RWPE1 (cell line): Measurements from ENCODE around the gene CYFIP2.

Source experiments
- CTCF ChIA-PET: fragments of 350-600 bp; sonication (Branson Sonifier 250); formaldehyde crosslinking; extraction: SDS; loops from one replicate; lab custom pipeline; 2021; lab: Yijun Ruan, JAX
- POLR2A ChIA-PET: fragments of 400-600 bp; formaldehyde crosslinking; extraction: SDS; loops from one replicate; lab custom pipeline; 2020; ENCODE audit warnings: antibody characterized with exemption; ENCODE audit not compliant: low non-redundant PET; lab: Yijun Ruan, JAX
- DNase-seq: peaks from one replicate; pipeline ENCODE4 v3.0.0; 2012; ENCODE audit warnings: low spot score
- H3K27ac ChIP-seq: fragments of 450-650 bp; 2 replicates; pipeline ENCODE4 v1.5.1; 2017
- TF ChIP-seq, protein P1 (sequence below): fragments of 450-650 bp; conservative IDR thresholded peaks from 2 replicates; pipeline ENCODE4 v1.5.1; 2017; ENCODE audit warnings: low read depth, mild to moderate bottlenecking

CYFIP2 gene

DNA sequence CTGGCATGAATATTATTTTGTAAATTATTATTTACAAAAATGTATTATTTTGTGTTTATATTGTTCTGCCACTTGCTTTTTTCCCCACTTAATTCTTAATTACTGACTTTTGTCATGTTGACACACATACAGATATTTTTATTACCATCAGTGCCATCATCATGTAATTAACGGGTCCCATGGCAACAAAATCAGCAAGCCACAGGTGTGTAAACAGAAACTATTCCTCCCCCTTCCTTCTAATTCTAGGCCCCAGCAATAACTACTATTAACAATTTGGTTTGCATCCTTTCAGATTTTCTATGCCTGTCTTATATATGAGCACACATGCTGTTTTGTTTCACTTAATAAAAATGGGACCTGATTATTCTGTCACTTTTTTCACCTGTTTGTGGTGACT lies 29.3 kb downstream of the CYFIP2 start:
- TF ChIP-seq, protein P1, sequence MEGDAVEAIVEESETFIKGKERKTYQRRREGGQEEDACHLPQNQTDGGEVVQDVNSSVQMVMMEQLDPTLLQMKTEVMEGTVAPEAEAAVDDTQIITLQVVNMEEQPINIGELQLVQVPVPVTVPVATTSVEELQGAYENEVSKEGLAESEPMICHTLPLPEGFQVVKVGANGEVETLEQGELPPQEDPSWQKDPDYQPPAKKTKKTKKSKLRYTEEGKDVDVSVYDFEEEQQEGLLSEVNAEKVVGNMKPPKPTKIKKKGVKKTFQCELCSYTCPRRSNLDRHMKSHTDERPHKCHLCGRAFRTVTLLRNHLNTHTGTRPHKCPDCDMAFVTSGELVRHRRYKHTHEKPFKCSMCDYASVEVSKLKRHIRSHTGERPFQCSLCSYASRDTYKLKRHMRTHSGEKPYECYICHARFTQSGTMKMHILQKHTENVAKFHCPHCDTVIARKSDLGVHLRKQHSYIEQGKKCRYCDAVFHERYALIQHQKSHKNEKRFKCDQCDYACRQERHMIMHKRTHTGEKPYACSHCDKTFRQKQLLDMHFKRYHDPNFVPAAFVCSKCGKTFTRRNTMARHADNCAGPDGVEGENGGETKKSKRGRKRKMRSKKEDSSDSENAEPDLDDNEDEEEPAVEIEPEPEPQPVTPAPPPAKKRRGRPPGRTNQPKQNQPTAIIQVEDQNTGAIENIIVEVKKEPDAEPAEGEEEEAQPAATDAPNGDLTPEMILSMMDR, result no peak
- ChIA-PET POLR2A (no interaction called here), CTCF (interaction anchor here (0.6 kb wide), 3 partner anchors 105 to 1352 kb away, joined by 3 read pairs; no protein-coding TSS in a partner anchor)
- H3K27ac ChIP-seq, result no peak overlapping the region
- no peak for DNase-seq

DNA sequence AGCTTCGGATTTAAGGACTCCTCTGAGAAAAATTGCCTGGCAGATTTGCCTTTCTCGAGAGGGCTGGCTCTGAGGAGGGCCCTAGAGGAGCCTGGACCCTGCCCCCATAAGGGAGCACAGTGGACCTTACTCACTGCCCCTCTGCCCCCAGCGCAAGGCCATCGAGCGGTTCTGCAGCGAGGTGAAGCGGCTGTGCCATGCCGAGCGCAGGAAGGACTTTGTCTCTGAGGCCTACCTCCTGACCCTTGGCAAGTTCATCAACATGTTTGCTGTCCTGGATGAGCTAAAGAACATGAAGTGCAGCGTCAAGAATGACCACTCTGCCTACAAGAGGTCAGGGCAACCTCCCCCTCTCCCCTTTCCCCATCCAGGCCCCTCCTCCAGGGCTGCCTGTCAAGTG lies 34.6 kb downstream of the CYFIP2 start:
- POLR2A ChIA-PET, result no interaction called here
- CTCF ChIA-PET, result no interaction called here
- H3K27ac ChIP-seq, result no peak overlapping the region
- DNase-seq, result no peak
- TF ChIP-seq, protein P1, result no peak

DNA sequence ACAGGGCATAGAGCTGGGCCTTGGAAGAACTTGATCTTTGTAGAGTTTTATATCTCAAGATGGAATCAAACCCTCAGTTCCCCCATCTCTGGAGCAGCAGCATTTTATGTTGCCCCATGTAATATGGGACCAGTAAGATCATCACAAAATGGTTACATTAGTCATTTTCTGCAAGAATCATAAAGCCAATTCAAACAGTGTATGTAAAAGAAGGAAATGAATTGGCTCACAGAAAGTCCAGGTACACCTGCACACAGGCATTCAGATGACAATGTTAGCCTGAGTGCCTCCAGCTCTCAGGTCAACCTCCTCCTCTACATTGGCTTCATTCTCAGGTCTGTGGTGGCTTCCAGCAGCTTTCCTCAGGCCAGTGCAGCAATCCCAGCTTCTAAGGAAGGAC lies 35.1 kb downstream of the CYFIP2 start:
- ChIA-PET POLR2A (no interaction called here), CTCF (no interaction called here)
- TF ChIP-seq, protein P1, result no peak
- no peak for DNase-seq
- H3K27ac ChIP-seq, result no peak overlapping the region

DNA sequence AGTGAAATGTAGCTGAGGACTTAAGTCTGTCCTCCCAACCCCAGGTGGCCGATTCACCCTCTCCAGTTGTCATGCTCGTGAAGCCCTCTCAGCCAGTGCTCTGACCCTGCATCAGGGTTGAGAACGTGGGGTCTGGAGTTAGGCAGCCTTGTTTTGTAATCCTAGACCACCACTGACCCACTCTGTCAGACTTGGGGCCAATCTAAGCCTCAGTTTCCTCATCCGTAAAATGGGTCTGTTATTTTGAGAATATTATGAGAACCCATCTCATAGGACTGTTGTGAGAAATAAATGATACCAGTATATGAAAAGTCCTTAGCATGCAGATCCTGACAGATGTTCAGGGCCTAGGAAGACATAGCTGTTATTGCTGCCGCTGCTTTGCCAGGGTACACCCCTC lies 37.1 kb downstream of the CYFIP2 start:
- ChIA-PET POLR2A (no interaction called here), CTCF (interaction anchor here (1.2 to 1.4 kb wide), 3 partner anchors 10 to 440 kb away, joined by 3 to 4 read pairs (median 3); no protein-coding TSS in a partner anchor)
- no peak for DNase-seq
- TF ChIP-seq, protein P1, result no peak
- H3K27ac ChIP-seq, result no peak overlapping the region

DNA sequence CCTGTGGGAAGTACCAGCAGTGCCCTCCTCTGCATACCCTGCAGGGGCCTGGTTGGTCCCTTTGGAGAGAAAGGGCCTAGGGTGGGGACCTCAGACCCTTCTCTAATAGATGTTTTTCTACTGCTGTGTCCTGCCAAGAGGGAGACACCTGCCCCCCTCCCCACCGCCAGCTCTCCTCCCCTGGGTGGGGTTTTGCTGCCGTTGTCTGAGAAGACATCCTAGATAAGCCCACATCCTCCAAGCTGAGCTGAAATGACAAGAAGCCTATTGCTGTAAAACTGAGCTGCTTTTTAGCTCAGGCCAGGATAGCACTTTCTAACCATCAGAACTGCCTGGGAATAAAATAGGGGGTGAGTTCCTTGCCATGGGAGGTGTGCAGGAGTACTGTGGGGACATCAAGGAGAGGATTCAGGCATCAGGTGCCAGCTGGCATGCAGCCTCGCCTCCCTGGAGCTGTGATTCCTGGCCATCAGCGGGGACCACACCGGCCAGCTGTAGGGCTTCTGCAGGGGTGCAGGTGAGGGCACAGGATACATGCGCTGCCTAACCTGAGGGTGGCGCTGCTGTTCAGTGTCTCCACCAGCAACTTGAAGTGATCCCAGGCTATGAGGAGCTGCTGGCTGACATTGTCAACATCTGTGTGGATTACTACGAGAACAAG lies 37.9 kb downstream of the CYFIP2 start:
- ChIA-PET CTCF (interaction anchor here (0.6 to 1.4 kb wide), 4 partner anchors 9 to 439 kb away, joined by 3 to 4 read pairs (median 3); no protein-coding TSS in a partner anchor), POLR2A (no interaction called here)
- TF ChIP-seq, protein P1, result no peak
- DNase-seq, result no peak
- H3K27ac ChIP-seq, result no peak overlapping the region

DNA sequence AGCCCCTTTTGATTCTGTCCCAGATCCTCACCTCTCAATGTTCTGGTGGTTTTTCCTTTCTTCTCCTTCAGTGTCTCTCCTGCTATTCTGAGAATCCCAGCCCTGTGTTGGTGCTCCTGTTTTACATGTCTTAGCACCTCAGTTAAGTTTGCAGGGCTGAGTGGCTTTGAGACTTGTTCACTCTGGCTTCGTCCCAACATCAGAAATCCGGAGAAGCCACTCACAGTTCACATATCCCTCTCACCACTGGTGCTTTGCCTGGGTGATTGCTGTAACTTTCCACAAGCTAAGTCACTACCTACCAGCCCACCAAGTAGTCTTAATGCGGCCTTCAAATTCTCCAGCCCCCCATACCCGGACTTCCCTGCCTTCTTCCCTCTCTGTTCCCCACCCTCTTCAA lies 40.2 kb downstream of the CYFIP2 start:
- ChIA-PET CTCF (interaction anchor here (1.3 kb wide), 1 partner anchor 157 kb away, joined by 3 read pairs; no protein-coding TSS in a partner anchor), POLR2A (no interaction called here)
- DNase-seq, result no peak
- H3K27ac ChIP-seq, result no peak overlapping the region
- TF ChIP-seq, protein P1, result no peak
